HepG2 (cell line): ENCODE results near the gene NSFL1C. TPM values are rescaled to one million over a fixed set of nuclear protein-coding genes. Genes with fewer than 3 reads are reported as not detected.

ENCODE experiments used
- ATRX ChIP-seq: sonication (generic); formaldehyde crosslinking; IDR thresholded peaks from 2 replicates; pipeline ENCODE4 v1.4.0; 2020; ENCODE audit warnings: missing genetic modification reagents, borderline replicate concordance
- CC2D1A ChIP-seq: sonication (generic); formaldehyde crosslinking; IDR thresholded peaks from 2 replicates; pipeline ENCODE4 v1.8.1; 2023; ENCODE audit warnings: mild to moderate bottlenecking, missing genetic modification reagents
- FOXM1 ChIP-seq: sonication (generic); formaldehyde crosslinking; IDR thresholded peaks from 2 replicates; pipeline ENCODE4 v1.5.0; 2020; ENCODE audit warnings: missing genetic modification reagents
- HCFC1 ChIP-seq: fragments of 150-350 bp; IDR thresholded peaks from 2 replicates; pipeline ENCODE4 v1.6.1; 2014; ENCODE audit warnings: low read depth, low read length
- KDM1A ChIP-seq: IDR thresholded peaks from 2 replicates; pipeline ENCODE4 v1.6.1; 2016; ENCODE audit warnings: missing compliant biosample characterization
- KLF6 ChIP-seq: IDR thresholded peaks from 2 replicates; pipeline ENCODE4 v1.8.0; 2016; ENCODE audit warnings: missing biosample characterization, missing genetic modification reagents
- SOX5 ChIP-seq: IDR thresholded peaks from 2 replicates; pipeline ENCODE4 v1.6.1; 2016; ENCODE audit warnings: borderline replicate concordance
- TCF7L2 ChIP-seq: IDR thresholded peaks from 2 replicates; pipeline ENCODE4 v1.6.1; 2011; ENCODE audit warnings: mild to moderate bottlenecking, low read depth, low read length, moderate library complexity
- ZKSCAN1 ChIP-seq: fragments of 150-350 bp; IDR thresholded peaks from 2 replicates; pipeline ENCODE4 v1.6.1; 2014; ENCODE audit warnings: low read length
- ZKSCAN5 ChIP-seq: sonication (generic); formaldehyde crosslinking; IDR thresholded peaks from 2 replicates; pipeline ENCODE4 v1.5.1; 2020; ENCODE audit warnings: mild to moderate bottlenecking, missing genetic modification reagents
- ZNF180 ChIP-seq: sonication (generic); formaldehyde crosslinking; IDR thresholded peaks from 2 replicates; pipeline ENCODE4 v1.4.0; 2020; ENCODE audit warnings: low read depth, missing genetic modification reagents, borderline replicate concordance
- ZNF232 ChIP-seq: sonication (generic); formaldehyde crosslinking; IDR thresholded peaks from 2 replicates; pipeline ENCODE4 v1.4.0; 2020; ENCODE audit warnings: missing genetic modification reagents, borderline replicate concordance
- ZNF451 ChIP-seq: sonication (generic); formaldehyde crosslinking; IDR thresholded peaks from 2 replicates; pipeline ENCODE4 v1.5.0; 2020; ENCODE audit warnings: mild to moderate bottlenecking, missing genetic modification reagents
- ZNF550 ChIP-seq: sonication (generic); formaldehyde crosslinking; IDR thresholded peaks from 2 replicates; pipeline ENCODE4 v1.4.0; 2020; ENCODE audit warnings: mild to moderate bottlenecking, missing genetic modification reagents, borderline replicate concordance
- ZNF552 ChIP-seq: sonication (generic); formaldehyde crosslinking; IDR thresholded peaks from 2 replicates; pipeline ENCODE4 v1.9.0; 2022; ENCODE audit warnings: missing genetic modification reagents, mild to moderate bottlenecking, borderline replicate concordance
- ZNF557 ChIP-seq: sonication (generic); formaldehyde crosslinking; IDR thresholded peaks from 2 replicates; pipeline ENCODE4 v1.4.0; 2020; ENCODE audit warnings: missing genetic modification reagents
- ZNF570 ChIP-seq: sonication (generic); formaldehyde crosslinking; IDR thresholded peaks from 2 replicates; pipeline ENCODE4 v1.4.0; 2020; ENCODE audit warnings: mild to moderate bottlenecking, missing genetic modification reagents, borderline replicate concordance
- ZNF616 ChIP-seq: sonication (generic); formaldehyde crosslinking; IDR thresholded peaks from 2 replicates; pipeline ENCODE4 v1.5.0; 2020; ENCODE audit warnings: low read depth, mild to moderate bottlenecking, missing genetic modification reagents
- ZNF678 ChIP-seq: sonication (generic); formaldehyde crosslinking; IDR thresholded peaks from 2 replicates; pipeline ENCODE4 v1.4.0; 2020; ENCODE audit warnings: mild to moderate bottlenecking, missing genetic modification reagents
- ZNF775 ChIP-seq: sonication (generic); formaldehyde crosslinking; IDR thresholded peaks from 2 replicates; pipeline ENCODE4 v1.4.0; 2020; ENCODE audit warnings: missing genetic modification reagents, mild to moderate bottlenecking, moderate library complexity, borderline replicate concordance
- ZNF788 ChIP-seq: sonication (generic); formaldehyde crosslinking; IDR thresholded peaks from 2 replicates; pipeline ENCODE4 v1.5.0; 2020; ENCODE audit warnings: mild to moderate bottlenecking, missing genetic modification reagents, borderline replicate concordance
- polyA plus RNA-seq, 8 experiments: library from polyadenylated mRNA; depleted of rRNA in 3 of 8; stranded (reverse) in 7 of 8; unstranded in 1 of 8; fragments of >200 nt; fragmentation: Illumina TruSeq in 4 of 8; extraction: Trizol in 4 of 8; gene quantifications; 2 replicates each; pipeline versions ENCODE4 v1.2.1 to v1.2.3, GENCODE V29; 2011 to 2016; ENCODE audit warnings: low read depth in 4 of 8, missing spikeins in 1 of 8, mixed read lengths in 1 of 8; ENCODE audit not compliant: insufficient read depth in 1 of 8
- total RNA-seq, 5 experiments: library from RNA; depleted of rRNA; stranded (reverse); fragments of >200 nt; fragmentation: Illumina TruSeq; extraction: Trizol; gene quantifications; 2 replicates each; pipeline ENCODE4 v1.2.3, GENCODE V29; 2016; ENCODE audit warnings: low read depth in 1 of 5
- TF ChIP-seq, protein P1 (sequence below): sonication (generic); formaldehyde crosslinking; IDR thresholded peaks from 2 replicates; pipeline ENCODE4 v1.5.0; 2020; ENCODE audit warnings: mild to moderate bottlenecking, missing genetic modification reagents
- TF ChIP-seq, protein P2 (sequence below), 2 experiments: sonication (generic) in 1 of 2; formaldehyde crosslinking in 1 of 2; IDR thresholded peaks; 2 replicates each; pipeline versions ENCODE4 v1.4.0 to v1.6.1; 2016 to 2020; ENCODE audit warnings: borderline replicate concordance in 1 of 2, low read depth in 1 of 2, mild to moderate bottlenecking in 1 of 2, missing genetic modification reagents in 1 of 2

The NSFL1C gene
- total and polyA plus RNA-seq, 2 of the 13 experiments (the other 11 are each of a cell fraction or from before 2014, with no cell fraction given) = 22.9 to 62.7 TPM

DNA sequence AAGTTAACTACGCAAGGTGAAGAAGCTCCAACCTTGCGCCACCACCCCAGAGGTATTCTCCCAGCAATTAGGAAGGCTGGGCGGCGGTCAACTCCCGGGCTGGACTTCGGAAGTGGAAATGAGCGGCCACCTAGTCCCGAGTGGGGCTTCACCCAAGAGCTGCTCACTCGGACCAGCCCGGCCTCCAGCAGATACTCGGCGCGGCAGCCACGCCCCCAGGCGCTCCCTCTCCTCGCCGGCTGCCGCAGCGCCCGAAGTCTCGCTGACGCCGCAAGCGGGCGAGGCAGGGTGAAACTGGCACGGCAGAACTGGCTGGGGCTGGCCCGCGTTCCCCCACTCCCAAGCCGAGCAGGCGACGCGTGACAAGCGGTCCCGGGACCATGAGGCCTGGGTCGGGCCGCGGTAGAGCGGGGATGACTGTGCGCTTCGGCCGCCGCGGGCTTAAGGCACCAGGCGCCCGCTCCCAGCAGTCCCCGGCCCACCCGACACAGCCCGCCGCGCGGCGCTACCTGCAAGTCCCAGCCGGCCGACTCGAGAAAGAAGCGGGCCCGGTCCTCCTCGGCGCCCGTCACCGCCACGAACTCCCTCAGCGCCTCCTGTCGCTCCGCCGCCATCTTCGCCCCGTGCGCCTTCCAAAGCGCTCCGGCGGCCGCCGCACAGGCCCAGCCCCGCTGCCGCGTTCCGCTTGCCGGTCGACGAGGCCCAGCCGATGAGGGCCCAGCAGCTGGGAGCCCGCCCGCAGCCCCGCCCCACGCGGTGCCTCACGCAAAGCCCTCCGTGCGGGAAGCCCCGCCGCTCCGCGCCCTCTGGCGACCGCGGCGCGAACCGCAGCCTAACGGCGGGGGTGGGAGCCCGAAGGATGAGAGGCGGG is at the start of gene NSFL1C (continued):
- TF ChIP-seq, protein P1, sequence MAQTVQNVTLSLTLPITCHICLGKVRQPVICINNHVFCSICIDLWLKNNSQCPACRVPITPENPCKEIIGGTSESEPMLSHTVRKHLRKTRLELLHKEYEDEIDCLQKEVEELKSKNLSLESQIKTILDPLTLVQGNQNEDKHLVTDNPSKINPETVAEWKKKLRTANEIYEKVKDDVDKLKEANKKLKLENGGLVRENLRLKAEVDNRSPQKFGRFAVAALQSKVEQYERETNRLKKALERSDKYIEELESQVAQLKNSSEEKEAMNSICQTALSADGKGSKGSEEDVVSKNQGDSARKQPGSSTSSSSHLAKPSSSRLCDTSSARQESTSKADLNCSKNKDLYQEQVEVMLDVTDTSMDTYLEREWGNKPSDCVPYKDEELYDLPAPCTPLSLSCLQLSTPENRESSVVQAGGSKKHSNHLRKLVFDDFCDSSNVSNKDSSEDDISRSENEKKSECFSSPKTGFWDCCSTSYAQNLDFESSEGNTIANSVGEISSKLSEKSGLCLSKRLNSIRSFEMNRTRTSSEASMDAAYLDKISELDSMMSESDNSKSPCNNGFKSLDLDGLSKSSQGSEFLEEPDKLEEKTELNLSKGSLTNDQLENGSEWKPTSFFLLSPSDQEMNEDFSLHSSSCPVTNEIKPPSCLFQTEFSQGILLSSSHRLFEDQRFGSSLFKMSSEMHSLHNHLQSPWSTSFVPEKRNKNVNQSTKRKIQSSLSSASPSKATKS = peak; percentile 44; the same call in 1 of the 2 replicates
- TF ChIP-seq ZKSCAN5 (peak; percentile 44; the same call in 1 of the 2 replicates), HCFC1 (peak; percentile 81), ZKSCAN1 (peak; percentile 71; the same call in 1 of the 2 replicates), ZNF678 (peak; percentile 97), ZNF616 (CRISPR knock-in tag) (peak; percentile 98), ZNF557 (peak; percentile 90), ZNF451 (CRISPR knock-in tag) (no peak; the same call in 1 of the 2 replicates), ZNF550 (CRISPR knock-in tag) (peak; percentile 83; the same call in 1 of the 2 replicates), TCF7L2 (no peak), ZNF232 (CRISPR knock-in tag) (peak; percentile 96; the same call in 1 of the 2 replicates), ZNF570 (CRISPR knock-in tag) (peak; percentile 98), KLF6 (CRISPR knock-in tag) (peak; percentile 95), KDM1A (peak; percentile 69; the same call in 1 of the 2 replicates), ZNF180 (0 out of 2 replicates have a peak, but pooled peaks have one; percentile 42), SOX5 (CRISPR knock-in tag) (peak; percentile 65; the same call in 1 of the 2 replicates), ZNF788 (CRISPR knock-in tag) (peak; percentile 100), CC2D1A (CRISPR knock-in tag) (peak; percentile 72; the same call in 1 of the 2 replicates), ATRX (no peak), FOXM1 (CRISPR knock-in tag) (peak; percentile 94), ZNF552 (CRISPR knock-in tag) (peak; percentile 92), ZNF775 (peak; percentile 91; the same call in 1 of the 2 replicates)
- TF ChIP-seq, protein P2, sequence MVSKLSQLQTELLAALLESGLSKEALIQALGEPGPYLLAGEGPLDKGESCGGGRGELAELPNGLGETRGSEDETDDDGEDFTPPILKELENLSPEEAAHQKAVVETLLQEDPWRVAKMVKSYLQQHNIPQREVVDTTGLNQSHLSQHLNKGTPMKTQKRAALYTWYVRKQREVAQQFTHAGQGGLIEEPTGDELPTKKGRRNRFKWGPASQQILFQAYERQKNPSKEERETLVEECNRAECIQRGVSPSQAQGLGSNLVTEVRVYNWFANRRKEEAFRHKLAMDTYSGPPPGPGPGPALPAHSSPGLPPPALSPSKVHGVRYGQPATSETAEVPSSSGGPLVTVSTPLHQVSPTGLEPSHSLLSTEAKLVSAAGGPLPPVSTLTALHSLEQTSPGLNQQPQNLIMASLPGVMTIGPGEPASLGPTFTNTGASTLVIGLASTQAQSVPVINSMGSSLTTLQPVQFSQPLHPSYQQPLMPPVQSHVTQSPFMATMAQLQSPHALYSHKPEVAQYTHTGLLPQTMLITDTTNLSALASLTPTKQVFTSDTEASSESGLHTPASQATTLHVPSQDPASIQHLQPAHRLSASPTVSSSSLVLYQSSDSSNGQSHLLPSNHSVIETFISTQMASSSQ (IDR thresholded peaks at IDR 0.05; ENCODE audit: low read depth) = no peak; the same call in 1 of the 2 replicates
- TF ChIP-seq, protein P2 (CRISPR knock-in tag; IDR thresholded peaks at IDR 0.05; ENCODE audit: borderline replicate concordance) = peak; percentile 95
